Measurements from ENCODE around the gene AK2.
"Not testable (repeated sequence)": the region's sequence is repeated elsewhere in the genome, so short reads cannot be mapped to it uniquely, and the experiment has no call there.

Gene AK2

DNA sequence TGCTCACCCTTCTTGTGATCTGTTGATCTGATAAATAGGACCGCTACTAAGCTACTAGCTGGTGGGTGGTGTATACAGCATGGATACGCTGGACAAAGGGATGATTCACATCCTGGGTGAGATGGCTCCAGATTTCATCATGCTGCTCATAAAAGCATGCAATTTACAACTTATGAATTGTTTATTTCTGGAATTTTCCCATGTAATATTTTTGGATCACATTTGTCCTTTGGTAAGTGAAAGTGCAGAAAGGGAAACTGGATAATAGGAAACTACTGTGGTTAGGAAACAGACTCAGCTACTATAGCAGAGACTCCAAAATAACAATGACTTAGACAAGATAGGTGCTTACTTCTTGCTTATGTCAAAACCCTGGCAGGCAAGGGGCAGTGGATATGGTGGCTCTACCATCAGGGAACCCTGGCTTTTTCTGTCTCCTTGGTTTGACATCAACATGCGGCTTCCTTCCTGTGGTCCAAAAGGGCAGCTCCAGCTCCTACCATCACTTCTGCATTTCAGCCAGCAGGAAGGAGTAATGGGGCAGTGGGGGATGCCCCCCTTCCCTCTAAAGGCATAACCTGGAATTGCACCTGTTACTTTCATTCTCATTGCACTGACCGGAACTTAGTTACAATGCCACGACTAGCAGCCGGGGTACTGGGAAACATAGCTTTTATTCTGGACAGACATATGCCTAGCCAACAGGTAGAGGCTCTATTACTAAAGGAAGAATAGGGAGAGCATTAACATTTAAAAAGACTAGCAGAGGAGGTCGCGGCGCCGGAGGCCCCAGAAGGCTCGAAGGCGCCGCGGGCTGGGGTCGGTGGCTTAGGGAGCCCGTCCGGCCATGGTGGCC, 13.8 kb upstream of the AK2 start:
- DNase-seq: no peak

DNA sequence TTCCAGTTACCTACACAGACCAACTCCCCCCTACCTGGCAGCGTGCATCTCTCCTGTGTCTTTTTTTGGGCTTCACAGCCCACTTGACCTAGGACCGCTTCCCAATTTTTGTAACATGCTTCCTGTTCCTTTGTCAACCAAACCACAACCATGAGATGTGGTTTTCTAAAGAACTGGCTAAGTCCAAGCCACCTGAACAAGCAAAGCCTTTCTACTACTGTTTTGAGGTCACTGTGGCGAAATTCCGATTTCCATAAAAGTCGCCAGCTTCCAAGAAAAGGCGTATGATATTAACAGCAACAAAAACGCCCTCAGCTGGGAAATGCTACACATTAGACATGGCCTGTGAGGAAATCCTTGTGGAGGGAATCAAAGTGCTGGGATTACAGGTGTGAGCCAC, 12.7 kb upstream of the AK2 start:
- DNase-seq: no peak

DNA sequence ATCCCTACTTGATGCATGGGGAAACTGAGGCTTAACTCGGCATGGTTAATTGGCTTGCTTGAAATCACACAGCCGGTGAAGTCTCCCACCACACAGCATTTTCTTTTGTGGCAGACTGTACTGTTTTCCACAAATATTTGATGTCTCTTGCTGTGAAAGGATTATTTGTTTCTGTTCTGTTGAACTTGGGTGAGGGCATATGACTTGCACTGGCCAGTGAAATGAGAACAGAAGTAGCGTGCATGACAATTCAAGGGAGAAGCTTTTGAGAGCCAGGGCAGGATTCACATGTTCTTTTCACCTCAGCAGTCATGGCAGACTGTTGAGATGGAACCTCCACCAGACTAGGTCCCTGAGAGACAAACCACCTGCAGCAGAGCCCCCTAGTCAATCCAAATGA, 11.7 kb upstream of the AK2 start:
- no peak for DNase-seq

DNA sequence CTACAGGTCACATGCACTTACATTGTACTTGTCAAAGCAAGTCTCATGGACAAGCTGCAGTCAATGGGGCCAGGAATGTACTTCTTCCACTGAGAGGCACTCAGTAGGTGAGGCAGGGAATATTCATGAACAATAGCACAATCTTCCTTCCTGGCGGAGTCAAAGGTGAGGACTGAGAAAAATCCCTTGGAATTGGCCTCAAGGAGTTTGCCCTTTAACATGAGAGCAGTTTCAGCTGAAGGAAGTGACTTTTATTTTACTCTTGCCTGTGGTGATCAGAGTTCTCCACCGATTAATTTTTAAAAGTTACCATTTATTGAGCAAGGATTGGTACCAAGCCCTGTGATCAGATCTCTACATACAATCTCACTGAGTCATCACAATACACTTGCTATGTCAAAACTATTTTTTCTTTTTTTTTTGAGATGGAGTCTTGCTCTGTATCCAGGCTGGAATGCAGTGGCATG, 11.2 kb upstream of the AK2 start:
- no peak for DNase-seq

DNA sequence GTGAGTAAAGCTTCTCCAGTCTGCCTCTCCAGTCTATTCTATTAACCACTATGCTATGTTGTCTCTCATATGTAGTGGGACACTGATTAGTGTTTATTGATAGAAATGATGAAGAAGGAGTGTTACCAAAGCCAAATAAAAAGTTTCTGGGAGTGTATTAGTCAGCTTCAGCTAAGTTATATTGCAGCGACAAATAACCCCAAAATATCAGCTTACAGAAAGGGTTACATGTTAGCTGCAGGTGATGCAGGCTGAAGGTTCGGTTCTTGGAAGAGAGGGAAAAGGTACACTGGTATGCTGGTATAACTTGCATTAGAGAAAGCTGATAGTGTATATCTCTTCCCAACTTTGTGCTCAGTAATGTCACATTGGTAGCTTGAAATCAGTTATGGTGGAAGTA, 10.6 kb upstream of the AK2 start:
- DNase-seq: no peak

DNA sequence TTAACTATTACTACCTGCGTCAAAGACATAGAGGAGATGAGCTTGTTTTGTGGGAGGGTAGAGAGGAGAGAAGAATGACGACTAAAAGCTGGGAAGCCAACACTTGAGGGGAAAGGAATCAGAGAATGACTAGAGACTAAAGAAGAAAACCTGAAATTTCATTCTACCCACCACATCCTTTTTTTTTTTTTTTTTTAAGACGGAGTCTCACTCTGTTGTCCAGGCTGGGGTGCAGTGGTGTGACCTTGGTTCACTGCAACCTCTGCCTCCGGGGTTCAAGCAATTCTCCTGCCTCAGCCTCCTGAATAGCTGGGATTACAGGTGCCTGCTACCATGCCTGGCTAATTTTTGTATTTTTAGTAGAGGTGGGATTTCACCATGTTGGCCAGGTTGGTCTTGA, 9.6 kb upstream of the AK2 start:
- DNase-seq: not testable (repeated sequence)

DNA sequence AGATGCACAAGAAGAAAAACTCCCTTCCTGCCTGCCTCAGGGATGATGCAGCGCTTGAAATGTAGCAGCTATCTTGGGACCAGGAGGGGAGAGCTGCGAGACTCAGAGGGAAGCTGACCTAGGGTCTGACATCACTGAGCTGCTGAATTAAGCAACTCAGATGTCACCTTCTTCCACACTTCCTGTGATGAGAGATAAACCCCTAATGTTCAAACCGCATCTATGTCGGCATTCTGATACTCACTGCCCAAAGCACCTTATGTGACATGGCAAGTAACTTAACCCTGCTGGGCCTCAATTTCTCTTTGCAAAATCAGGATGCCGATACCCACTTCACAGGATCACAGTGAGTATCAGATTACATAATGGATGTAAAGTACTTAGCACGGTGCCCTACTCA, 9.1 kb upstream of the AK2 start:
- DNase-seq: peak; percentile 35

DNA sequence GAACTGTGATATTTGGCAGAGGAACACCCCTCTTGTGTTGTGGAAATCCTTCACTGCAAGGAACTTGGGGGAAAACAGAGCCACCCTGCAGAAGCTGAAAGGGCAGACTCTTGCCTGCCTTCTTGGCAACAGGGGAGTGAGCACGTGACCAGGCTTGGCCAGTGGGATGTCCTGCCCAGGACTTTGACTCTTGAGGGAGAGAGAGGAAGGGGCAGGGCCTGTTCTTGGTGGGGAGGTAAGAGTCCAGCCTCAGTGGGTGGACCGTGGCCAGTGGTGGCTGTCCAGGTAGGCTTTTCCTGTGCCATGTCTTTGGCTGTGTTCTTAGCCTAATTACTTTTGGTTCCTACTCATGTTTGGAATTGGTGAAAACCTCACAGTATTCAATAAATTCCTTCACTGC, 8.6 kb upstream of the AK2 start:
- DNase-seq: no peak

DNA sequence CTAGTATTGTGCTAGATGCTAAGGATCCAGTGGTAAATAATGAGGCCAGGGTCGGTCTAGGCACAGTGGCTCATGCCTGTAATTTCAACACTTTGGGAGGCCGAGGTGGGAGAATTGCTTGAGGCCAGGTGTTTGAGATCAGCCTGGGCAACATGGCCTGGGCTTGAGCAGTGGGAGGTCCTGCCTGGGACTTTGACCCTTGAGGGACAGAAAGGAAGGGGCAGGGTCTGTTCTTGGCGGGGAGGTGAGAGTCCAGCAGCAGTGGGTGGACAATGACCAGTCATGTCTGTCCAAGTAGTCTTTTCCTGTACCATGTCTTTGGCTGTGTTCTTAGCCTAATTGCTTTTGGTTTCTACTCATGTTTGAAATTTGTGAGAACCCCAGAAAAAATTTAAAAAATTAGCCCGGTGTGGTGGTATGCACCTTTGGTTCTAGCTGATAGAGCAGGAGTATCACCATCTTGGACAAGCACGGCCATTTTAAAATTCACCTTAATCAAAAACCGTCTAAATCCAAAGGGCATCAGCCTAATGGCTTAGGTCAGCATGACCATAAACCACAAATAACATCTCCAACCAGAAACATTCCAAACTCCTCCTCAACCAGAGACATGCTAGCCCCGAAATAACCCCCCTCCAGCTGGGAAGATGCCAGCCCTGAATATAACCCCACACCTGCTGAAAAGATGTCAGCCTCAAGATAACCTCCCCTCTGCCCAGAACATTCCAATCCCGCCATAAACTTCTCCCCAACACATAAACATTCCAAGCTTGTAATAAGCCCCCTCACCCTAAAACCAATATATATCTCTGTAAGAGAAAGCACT, 6.8 kb upstream of the AK2 start:
- no peak for DNase-seq

DNA sequence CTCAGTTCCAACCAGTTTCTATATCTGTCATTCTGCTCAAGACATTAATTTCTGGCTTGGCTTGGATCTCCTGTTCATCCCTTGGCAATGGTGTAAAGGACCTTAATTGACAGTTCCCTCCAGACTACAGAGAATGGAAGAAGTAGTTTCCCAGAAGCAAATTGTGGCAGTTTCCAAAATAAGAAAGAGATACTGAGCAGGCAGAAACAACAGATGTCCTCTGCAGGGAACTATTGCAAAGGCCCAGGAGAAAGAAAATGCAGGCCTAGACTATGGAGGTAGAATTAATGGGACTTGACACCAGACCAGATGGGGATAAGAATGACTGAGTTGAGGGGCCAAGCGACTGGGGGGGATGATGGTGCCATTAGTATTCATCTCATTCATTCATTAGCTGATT, 6.1 kb upstream of the AK2 start:
- DNase-seq: no peak

DNA sequence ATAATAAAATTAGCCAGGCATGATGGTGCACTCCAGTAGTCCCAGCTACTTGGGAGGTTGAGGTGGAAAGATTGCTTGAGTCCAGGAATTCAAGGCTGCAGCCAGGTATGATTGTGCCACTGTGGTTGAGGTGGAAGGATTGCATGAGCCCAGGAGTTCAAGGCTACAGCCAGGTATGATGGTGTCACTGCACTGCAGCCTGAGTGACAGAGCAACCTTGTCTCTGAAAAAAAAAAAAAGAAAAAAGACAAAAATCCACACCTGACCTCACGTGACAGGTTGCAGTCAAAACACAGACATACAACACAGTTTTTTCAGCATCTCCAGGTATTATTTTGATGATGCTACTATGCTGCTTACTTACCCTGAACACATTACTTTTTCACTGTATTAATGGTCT, 4.3 kb upstream of the AK2 start:
- DNase-seq: no peak

DNA sequence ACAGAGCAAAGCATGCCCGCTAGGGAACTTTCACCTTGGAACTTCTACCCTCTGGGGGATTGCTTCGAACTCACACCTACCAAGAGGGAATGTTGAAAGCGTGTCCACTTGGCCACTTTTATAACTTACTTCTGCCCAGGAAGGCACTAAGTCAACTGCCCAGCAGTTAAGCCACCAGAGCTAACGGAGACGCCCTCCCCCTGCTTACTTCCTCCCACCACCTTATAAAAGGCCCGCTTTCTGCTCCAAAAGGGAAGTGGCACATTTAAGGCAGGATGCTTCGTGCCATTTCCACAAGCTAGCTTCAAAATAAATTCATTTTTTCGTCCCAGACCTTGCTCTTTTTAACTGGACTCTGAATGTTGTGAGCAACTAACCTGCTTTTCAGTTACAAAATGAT, 3.2 kb upstream of the AK2 start:
- DNase-seq: no peak

DNA sequence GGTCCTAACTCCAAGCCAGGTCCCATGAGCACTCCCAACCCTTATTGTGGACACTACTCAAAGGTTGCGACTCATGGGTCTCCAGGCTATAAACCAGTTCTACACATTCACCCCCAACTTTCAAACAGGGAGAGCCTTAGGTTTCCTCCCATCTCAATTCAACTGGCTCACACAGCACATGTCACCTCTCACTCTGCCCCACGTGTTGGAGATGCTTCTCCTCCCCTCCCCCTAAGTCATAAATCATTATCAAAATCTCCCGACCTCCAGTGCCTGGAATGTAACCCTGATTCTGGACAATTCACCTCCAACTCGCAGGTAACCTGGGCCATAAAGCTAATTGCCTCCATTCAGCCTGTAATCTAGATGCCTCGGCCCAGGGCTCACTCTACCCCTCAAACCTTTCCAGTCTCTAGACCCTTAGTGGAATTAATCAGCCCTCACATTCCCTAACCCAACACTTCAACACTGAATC, 595 bp downstream of the AK2 start:
- DNase-seq: peak; percentile 74

DNA sequence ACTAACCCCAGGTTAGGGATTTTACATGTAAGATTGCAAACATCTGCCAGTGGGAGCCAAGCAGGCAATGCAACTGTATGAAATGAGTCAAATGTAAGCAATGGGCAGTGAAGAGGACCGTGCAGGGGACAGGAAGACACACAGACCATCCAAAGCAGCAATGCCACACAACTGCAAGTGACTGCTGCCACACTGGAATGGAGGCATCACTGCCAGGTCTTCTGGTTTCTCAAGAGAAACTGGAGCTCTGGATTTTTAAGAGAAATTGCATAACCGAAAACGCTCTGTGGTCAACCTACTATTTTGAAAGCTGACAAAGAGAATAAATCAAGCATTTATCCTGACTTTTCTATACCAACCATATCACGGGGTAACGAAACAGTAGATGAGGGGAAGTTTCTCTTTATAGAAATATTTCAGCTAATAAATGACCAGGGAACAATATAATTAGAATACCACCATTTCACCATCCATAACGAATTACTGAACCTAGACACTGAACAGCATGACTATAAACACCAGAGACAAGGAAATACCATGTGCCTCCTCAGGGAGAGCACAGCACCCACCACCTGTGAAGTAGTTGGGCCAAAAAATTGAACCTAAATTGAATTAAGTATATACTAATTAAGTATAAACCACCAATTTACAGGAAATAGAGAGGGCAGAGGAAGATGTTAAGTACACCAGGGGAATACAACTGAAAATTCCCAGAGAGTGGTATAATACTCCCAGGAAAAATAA, 4.4 kb downstream of the AK2 start:
- peak; percentile 34 for DNase-seq

DNA sequence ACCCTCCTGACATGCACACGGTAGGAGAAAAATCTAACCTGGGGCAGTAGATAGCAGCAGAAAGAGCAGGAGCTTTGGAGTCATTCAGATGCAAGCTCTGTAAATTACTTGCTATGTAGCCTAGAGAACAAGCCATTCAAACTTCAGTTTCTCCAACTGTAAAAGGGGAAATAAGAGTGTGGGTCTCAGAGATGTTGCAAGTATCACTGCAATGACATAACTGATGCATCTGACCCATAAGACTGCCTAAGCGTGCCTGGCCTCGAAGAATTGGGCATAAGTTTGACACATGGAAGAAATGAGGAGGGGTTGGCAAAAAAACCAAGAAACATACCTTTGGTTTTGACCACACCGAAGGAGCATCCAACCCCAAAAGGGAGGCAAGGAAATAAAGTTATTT, 5.2 kb downstream of the AK2 start:
- no peak for DNase-seq

DNA sequence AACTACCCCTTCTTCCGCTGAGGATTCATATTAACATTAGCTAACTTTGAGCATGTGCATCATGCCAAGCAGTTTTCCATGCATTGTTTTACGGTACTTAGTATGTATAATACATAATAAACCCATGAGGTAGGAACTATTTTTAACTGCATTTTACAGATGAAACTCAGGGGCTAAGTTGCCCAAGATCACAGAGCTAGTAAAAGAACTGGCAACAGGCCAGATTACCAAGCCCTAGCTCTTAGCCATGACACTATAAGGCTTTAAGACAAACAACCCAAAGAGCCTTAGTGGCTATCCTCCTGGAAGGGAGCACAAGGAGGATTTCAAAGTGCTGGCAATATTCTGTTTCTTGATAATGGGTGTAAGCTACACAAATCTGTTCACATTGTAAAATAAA, 6.1 kb downstream of the AK2 start:
- DNase-seq: peak; percentile 70

DNA sequence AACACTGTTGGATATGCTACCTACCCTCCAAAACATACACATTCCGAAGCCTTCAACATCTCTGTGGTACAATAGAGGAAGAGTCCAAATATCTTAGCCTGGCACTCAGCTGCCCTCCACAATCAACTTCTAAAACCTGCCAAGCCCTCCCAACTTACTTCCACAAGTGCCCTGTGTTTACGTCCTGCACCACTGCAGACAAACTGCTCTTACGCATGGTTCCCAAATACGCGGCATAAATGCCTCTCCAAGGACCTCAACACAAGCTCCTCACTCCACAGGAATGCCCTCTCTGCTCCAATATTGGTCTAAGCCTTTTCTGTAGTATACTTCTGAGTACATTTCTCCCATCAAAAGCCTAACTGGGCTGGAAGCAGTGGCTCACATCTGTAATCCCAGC, 6.8 kb downstream of the AK2 start:
- no peak for DNase-seq

DNA sequence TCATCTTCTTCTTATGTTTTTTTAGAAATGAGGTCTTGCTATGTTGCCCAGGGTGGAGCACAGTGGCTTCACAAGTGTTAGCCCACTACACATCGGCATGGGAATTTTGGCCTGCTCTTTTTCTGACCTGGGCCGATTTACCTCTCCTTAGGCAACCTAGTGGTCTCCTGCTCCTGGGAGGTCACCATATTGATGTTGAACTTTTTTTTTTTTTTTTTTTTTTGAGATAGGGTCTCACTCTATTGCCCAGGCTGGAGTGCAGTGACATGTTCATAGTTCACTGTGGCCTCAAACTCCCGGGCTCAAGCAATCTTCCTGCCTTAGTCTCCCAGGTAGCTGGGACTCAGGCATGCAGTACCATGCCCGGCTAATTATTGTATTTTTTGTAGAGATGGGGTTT, 7.5 kb downstream of the AK2 start:
- DNase-seq: no peak

DNA sequence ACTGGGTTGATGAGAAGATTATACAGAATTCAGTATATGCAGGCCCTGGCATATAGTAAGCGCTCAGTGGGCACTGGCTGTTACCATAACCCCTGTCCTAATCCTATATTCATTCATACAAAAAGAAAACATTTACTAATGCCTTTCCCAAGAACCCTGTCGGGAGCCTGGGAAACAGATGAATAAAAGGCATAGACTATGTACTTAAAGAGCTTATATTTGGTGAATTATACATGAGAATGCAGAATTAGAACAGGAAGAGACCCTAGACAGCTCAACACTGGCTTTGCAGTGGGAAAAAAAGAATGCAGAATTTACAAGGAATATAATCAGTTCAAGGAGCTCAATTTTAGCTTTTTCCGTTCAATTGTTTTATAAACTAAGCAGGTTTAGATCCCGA, 10.9 kb downstream of the AK2 start:
- no peak for DNase-seq

DNA sequence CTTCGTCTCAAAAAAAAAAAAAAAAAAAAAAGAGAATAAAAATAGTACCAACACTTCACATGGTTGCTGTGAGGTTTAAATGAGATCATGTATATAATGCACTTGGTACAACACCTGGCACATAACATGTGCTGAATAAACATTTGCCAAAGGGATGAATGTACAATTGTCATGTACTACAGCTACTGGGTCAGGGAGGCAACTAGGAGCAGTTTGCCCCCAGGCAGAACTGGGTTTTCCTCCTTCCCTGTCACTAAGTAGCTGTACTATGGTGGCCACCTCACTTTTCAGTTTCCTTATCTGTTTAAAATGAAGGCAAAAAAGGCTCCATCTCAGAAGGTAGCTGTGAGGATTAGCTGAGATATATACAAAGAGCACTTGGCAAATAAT, 11.5 kb downstream of the AK2 start:
- no peak for DNase-seq

DNA sequence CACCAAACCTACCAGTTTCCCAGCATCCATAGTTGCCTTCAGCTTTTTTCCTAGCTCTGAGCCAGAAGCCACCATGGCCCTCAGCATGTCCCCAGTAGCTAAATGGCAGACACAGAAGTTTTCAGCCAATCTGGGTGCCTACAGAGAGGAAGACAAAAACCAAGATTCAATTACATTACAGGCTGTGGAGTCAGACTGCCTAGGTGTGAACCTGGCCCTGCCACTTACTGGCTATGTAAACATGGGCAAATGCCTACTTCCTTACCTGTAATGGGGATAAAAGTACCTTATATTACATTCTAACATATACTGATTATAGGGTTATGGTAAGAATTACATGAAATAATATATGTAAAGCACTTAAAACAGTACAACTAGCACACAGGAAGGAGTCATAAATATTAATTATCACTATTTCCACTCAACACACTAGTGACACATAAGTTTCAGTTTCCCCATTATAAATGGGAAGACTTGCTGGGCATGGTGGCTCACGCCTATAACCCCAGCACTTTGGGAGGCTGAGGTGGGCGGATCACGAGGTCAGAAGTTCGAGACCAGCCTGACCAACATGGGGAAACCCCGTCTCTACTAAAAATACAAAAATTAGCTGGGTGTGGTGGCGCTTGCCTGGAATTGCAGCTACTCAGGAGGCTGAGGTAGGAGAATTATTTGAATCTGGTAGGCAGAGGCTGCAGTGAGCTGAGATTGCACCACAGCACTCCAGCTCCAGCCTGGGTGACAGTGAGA, 12.1 kb downstream of the AK2 start:
- DNase-seq: not testable (repeated sequence)

DNA sequence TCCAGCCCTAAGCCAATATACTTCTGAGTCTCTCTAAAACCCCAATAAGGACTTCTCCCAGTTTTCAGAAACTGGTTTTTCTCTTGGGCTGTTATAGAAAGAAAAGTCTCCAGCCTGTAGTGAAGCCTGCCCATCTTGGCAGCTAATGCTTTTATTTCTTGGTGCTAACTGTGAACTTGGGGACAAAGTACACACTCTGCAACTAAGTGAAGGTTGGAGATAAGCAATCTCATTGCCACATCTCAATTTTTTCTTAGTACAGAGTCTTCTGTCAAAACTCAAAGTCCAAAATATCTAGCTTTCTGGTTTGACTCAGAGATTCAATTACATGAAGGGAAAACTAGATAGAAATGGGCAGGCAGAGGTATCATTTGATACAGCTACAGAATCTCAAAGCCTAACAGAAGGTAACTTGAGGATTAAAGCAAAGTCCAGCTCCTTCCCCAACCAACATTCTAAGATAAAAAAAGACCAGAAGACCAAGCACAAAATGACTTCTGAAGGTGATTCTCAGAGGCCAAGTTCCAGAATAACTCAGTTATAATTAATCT, 14.0 kb downstream of the AK2 start:
- no peak for DNase-seq

Measured in NCI-H82 (cell line).